AML-193 (cell line): Measurements from ENCODE around the gene ESYT1.
"Not testable (repeated sequence)": the region's sequence is repeated elsewhere in the genome, so short reads cannot be mapped to it uniquely, and the experiment has no call there.

ENCODE experiments used
- DNase-seq, 2 experiments: peaks; one replicate each; lab custom pipeline; 2025; lab: John Stamatoyannopoulos, UW

The ESYT1 gene

DNA sequence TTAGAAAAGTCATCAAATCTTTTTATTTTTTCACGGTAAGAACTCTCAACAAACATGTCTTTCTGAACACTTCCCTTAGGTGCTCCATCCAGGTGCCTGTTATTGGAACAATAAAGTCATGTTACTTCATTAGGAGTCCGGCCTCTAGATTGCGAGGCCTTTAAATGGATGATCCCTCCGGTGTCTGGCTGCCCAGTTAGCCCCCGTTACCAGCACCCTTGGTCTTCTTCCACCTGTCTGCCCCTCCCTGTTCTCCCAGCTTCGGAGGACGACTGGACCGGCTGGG, 24.3 kb upstream of the ESYT1 start:
- no peak for DNase-seq

GRCh38 chr12:56104109-56104814, 23.8 kb upstream of the ESYT1 start, which contains the start of gene PA2G4:
TSS of gene PA2G4 (plus strand) at chr12:56104559. CDS start at chr12:56104738, 179 bp downstream.
- peak; percentile 96 to 97 for DNase-seq

GRCh38 chr12:56104815-56105608, 23.1 kb upstream of the ESYT1 start:
- DNase-seq, result peak; percentile 7 to 17

- no peak for DNase-seq
Observed at GRCh38 chr12:56105609-56105902, 22.5 kb upstream of the ESYT1 start.

DNA sequence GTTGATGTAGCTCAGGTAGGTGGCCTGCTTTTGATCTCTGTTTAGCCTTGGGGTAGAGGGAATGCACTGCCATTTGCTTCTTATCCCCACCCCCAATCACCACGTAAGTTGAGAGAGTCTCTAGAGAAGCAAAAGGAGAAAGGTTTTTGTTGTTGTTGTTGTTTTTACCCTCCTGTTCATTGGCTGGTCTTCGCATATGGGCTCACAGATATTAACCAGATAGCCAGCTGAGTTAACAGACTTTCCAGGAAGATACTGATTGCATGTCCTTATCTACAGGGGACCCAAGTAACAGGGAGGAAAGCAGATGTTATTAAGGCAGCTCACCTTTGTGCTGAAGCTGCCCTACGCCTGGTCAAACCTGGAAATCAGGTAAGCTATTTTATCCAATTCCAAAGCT, 20.8 kb upstream of the ESYT1 start:
- DNase-seq, result no peak

DNA sequence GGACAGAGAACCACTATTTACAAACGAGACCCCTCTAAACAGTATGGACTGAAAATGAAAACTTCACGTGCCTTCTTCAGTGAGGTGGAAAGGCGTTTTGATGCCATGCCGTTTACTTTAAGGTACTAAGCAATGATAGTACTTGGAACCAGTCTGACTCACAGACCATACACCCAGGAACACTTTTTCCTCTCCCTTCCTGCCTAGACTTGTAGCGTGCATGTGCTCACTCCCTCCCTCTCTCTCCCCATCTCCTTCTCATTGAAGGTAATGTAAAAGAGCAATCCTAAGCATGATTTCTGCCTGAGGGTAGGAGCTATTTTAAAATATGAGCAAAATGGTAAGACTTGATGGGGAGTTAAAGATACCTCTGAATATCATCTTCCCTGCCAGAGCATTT, 17.5 kb upstream of the ESYT1 start:
- no peak for DNase-seq

DNA sequence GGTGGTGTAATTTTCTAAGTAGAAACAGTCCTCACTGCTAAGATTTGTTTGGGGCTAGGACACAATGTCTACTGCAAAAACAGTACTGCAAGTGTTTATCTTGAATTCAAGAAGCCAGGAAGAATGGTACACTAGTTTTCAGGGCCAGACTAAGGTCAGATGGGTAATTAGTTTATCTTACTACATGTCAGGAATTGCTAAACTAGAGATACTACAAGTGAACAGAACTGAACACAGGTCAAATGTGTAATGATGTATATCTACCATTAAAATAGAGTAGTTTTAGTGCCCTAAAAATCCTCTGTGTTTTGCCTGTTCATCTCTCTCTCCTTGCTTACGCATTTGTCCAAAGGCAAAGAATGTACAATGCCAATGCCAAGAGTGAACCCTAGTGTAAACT, 14.0 kb upstream of the ESYT1 start:
- DNase-seq, result no peak

- no peak for DNase-seq
Observed at GRCh38 chr12:56115329-56115728, 12.7 kb upstream of the ESYT1 start.

GRCh38 chr12:56116267-56117081, 11.6 kb upstream of the ESYT1 start, which contains the start of gene RPL41:
TSS of gene RPL41 (plus strand) at chr12:56116633.
- DNase-seq, result peak; percentile 86 to 87

DNA sequence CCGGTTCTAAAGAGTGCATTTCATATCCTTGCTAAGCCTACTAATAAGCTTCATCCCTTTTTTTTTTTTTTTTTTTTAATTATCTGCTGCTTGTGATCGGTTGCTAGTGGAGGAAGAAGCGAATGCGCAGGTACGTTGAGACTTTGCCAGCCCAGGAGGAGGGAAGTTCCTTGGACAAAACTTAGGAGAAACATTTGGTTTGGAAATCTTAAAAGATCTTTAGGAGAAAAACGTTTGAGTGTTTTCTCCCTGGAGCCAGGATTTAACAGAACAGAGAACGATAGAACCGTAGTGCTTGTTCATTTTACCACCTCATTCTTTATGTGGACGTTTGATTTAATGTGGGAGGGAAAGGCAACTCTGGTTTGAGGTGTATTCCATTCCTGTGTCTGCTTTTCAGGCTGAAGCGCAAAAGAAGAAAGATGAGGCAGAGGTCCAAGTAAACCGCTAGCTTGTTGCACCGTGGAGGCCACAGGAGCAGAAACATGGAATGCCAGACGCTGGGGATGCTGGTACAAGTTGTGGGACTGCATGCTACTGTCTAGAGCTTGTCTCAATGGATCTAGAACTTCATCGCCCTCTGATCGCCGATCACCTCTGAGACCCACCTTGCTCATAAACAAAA, 10.9 kb upstream of the ESYT1 start:
- not testable (repeated sequence) for DNase-seq

DNA sequence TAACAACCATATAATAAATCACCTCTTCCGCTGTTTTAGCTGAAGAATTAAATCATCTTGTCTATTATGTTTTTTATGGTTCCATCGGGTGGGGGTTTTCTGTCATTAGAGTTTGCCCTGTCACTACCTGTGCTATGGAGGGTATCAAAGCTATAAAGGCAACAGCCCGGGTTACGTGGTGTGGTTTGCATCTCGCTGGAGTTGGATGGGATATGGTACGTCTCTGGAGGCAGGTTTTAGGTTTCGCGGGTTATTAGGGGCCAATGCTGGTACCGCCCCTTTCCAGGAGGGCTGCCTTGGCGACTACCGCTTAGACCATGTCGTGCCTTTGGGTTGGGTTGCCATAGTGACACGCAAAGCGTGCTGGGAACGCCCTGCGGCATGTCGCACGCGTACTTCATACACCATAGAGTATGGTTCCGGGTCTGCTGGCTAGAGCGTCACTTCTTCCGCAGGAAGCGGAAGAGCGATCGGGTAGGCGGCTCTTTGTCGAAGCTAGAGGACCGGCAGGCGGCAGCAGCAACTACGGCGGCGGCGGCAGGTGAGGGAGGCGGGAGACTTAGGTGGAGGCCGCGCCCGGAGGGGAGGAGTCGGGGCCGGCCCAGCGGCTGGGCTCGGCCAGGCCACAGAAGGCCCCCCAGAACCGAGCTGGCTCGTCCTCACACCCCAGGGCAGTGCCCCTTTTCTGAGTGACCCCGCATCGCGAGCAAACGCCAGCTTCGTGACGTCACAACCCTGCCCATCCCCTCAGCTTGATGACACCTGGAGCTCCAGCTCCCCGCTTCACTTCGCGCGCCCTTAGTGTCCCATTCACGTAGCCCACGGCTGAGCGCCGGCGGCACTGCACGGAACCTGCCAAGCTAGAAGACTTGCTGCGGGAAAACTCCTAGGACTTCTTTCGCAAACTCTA, 10.0 kb upstream of the ESYT1 start, which contains the start of gene ZC3H10:
Gene ZC3H10 (plus strand): TSS at position 489 of the 910 bp plus-strand sequence. CDS start 2,297 bp downstream, outside the sequence.
- DNase-seq, result peak; percentile 98

- DNase-seq, result no peak
Observed at GRCh38 chr12:56118688-56119357, 9.2 kb upstream of the ESYT1 start.

DNA sequence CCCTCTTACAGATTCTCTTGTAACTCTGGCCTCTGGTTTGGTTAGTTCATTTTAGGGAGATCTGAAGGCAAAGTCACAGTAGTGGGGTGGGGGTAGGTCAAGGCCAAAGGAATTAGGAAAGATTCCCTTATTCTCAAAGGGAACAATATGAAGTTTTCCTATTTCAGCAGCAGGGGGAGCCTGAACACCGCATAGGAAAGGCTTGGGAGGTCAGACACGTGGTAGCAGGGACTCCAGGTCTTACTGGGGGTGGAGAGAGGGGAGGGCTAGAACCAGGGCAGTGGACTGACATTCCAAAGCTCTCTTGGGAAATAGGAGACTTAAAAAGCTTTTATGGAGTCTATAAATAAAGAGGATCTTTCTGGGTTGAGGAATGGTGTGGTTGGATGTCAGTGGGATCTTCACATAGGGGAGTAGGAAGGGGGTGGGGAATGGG, 8.7 kb upstream of the ESYT1 start:
- DNase-seq, result peak; percentile 73 to 77

- DNase-seq, result no peak
Observed at GRCh38 chr12:56120158-56120846, 7.8 kb upstream of the ESYT1 start.

DNA sequence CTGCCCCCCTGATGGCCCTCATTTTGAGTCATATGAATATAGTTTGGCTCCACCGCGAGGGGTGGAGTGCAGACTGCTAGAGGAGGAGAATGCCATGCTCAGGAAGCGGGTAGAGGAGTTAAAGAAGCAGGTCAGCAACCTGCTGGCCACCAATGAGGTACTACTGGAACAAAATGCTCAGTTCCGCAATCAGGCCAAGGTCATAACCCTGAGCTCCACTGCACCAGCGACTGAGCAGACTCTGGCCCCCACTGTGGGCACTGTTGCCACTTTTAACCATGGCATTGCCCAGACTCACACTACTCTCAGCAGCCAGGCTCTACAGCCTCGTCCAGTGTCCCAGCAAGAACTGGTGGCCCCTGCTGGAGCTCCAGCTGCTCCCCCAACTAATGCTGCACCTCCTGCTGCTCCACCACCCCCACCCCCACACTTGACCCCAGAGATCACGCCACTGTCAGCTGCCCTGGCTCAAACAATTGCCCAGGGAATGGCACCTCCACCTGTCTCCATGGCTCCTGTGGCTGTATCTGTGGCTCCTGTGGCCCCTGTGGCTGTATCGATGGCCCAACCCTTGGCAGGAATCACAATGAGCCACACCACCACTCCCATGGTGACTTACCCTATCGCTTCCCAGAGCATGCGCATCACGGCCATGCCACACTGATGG, 6.7 kb upstream of the ESYT1 start:
- DNase-seq, result no peak

DNA sequence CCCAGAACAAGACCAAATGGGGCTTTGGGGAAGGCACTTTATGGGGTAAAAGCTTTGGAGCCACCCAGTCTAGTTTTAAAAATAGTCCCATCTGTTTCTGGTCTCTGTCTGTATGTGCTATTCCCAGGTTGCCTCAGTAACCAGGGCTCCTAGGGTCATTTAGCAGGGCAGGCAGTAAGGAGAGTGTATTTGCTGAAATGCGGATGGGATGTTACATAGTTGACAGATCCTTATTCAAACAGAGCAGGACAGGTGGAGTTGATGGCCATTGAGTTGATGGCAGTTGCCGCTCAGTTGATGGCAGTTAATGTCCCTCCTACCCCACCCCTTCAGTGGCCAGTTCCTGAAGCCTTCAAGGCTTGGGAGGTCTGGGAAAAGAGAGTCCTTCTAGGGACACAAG, 5.4 kb upstream of the ESYT1 start:
- DNase-seq, result no peak

GRCh38 chr12:56124133-56124532, 3.9 kb upstream of the ESYT1 start:
- DNase-seq, result no peak

- DNase-seq, result peak; percentile 30 to 54
Observed at GRCh38 chr12:56126732-56127239, 1.3 kb upstream of the ESYT1 start.

GRCh38 chr12:56127485-56127887, 581 bp upstream of the ESYT1 start:
- no peak for DNase-seq
